Gastrocnemius medialis (tissue), 4 donors: Measurements from ENCODE around the gene EPHA5. TPM values are rescaled to one million over a fixed set of nuclear protein-coding genes. Genes with fewer than 3 reads are reported as not detected.

Experiments
- ATAC-seq, 2 donors: fragments of 150-250 bp; one replicate each; pipeline ENCODE4 v1.9.1; 2016
- DNase-seq, 2 donors: peaks; one replicate each; pipeline ENCODE4 v3.0.0-alpha.2; 2019
- H3K27ac ChIP-seq, 4 donors: fragments of 200-600 bp; sonication (generic); 1 replicate in 1 of 4; 2 replicates in 3 of 4; pipeline ENCODE4 v1.5.1; 2016 to 2018; ENCODE audit warnings: mild to moderate bottlenecking in 2 of 4, moderate library complexity in 1 of 4
- H3K27me3 ChIP-seq, 3 donors: fragments of 200-600 bp; sonication (generic) in 2 of 3; 1 replicate in 1 of 3; 2 replicates in 2 of 3; pipeline versions ENCODE4 v1.5.1 to v1.6.0; 2016 to 2019; ENCODE audit warnings: mild to moderate bottlenecking in 1 of 3, moderate library complexity in 1 of 3
- H3K36me3 ChIP-seq, 2 donors: fragments of 200-600 bp; sonication (generic) in 1 of 2; one replicate each; pipeline ENCODE4 v1.5.1; 2017 to 2018
- H3K4me1 ChIP-seq, 2 donors: fragments of 200-600 bp; sonication (generic) in 1 of 2; one replicate each; pipeline ENCODE4 v1.5.1; 2016 to 2017; ENCODE audit warnings: mild to moderate bottlenecking in 2 of 2
- H3K4me3 ChIP-seq, 4 donors: fragments of 200-600 bp; sonication (generic) in 3 of 4; 1 replicate in 1 of 4; 2 replicates in 3 of 4; pipeline ENCODE4 v1.5.1; 2016 to 2019; ENCODE audit warnings: mild to moderate bottlenecking in 2 of 4
- H3K9me3 ChIP-seq, 3 donors: fragments of 200-600 bp; sonication (generic) in 2 of 3; 1 replicate in 1 of 3; 2 replicates in 2 of 3; pipeline ENCODE4 v1.5.1; 2016 to 2019
- POLR2A ChIP-seq, 2 donors: fragments of 450-650 bp; IDR thresholded peaks; one replicate each; pipeline ENCODE4 v1.6.1; 2017; ENCODE audit warnings: antibody characterized with exemption in 2 of 2, mild to moderate bottlenecking in 2 of 2, moderate library complexity in 2 of 2
- in situ Hi-C, 4 donors: fragments of 200-750 bp; cut with MboI; loops; one replicate each; pipeline versions ENCODE4 v1.15.0 to v1.8.0; 2017; ENCODE audit warnings: low sequenced_read_pairs in 4 of 4
- intact Hi-C: fragments of 100-400 bp; cut with DNase I; formaldehyde crosslinking; loops from one replicate; pipeline ENCODE4 v1.15.1; 2023; ENCODE audit warnings: low total_unique reads
- total RNA-seq, 4 donors: library from RNA; depleted of rRNA; stranded (reverse); fragments of >200 nt; gene quantifications; one replicate each; pipeline versions ENCODE4 v1.1.0 to v1.2.3, GENCODE V29; 2016
- TF ChIP-seq, protein P1 (sequence below), 5 experiments: fragments of 450-650 bp in 3 of 5; fragments of 200-600 bp in 2 of 5; sonication (generic) in 2 of 5; IDR thresholded peaks in 4 of 5; conservative IDR thresholded peaks in 1 of 5; 1 replicate in 4 of 5; 2 replicates in 1 of 5; pipeline ENCODE4 v1.5.1; 2016 to 2019; ENCODE audit warnings: antibody characterized with exemption in 5 of 5, mild to moderate bottlenecking in 3 of 5, moderate library complexity in 3 of 5

The EPHA5 gene
- total RNA-seq, 4 donors from 2014 or later, result not detected

DNA sequence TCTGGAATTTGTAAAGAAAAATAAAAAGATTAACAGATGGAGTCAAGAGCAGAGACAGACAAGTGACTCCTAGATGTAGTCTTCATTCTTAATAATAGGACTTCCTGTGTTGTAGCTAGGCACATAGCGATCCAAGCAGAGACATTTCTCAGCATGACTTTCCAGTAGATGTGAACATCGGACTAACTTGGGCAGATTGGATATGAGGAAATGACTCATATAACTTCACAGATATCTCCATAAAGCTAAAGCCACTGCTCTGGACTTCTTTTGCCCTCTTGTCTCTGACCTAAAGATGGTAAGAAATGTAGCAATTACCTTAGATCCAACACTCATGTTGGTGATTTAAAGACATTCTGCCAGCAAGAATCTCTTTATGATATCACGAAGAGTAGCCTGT is 131.7 kb downstream of the EPHA5 start:
- intact Hi-C loops, result no loop called here
- no peaks in the 10 kb centered on the region for H3K4me1 ChIP-seq
- no peak overlapping the region for H3K27ac ChIP-seq
- H3K9me3 ChIP-seq, result no peaks in the 10 kb centered on the region
- no peak for TF ChIP-seq POLR2A (IDR thresholded peaks at IDR 0.05)
- TF ChIP-seq, protein P1, sequence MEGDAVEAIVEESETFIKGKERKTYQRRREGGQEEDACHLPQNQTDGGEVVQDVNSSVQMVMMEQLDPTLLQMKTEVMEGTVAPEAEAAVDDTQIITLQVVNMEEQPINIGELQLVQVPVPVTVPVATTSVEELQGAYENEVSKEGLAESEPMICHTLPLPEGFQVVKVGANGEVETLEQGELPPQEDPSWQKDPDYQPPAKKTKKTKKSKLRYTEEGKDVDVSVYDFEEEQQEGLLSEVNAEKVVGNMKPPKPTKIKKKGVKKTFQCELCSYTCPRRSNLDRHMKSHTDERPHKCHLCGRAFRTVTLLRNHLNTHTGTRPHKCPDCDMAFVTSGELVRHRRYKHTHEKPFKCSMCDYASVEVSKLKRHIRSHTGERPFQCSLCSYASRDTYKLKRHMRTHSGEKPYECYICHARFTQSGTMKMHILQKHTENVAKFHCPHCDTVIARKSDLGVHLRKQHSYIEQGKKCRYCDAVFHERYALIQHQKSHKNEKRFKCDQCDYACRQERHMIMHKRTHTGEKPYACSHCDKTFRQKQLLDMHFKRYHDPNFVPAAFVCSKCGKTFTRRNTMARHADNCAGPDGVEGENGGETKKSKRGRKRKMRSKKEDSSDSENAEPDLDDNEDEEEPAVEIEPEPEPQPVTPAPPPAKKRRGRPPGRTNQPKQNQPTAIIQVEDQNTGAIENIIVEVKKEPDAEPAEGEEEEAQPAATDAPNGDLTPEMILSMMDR (IDR thresholded peaks at IDR 0.05 in 4 of 5, conservative IDR thresholded peaks at IDR 0.05 in 1 of 5), result no peak
- in situ Hi-C loops, result no loop called here
- DNase-seq (no peak), ATAC-seq (no peak)
- H3K4me3 ChIP-seq, result no peak overlapping the region
- H3K36me3 ChIP-seq, result no peaks in the 10 kb centered on the region
- H3K27me3 ChIP-seq, result no peaks in the 10 kb centered on the region

DNA sequence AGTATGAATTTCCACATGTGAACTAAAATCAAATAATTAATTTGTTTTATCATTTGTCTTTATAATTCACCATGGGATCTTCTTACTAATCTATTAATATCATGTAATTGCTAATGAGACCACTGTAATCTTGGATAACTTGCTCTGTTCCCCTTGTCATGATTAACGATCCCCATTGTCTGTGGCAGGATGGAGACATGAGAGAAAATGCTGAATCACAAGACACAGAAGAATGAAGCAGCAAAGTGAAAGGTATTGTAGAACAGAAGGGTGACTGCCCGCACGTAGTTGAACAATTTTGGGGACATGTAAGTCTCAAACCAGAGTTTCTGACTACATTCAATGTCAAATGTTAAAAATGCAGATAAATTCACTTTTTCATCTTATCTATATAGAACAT is 135.2 kb downstream of the EPHA5 start:
- Histone ChIP-seq H3K9me3 (no peaks in the 10 kb centered on the region), H3K4me3 (no peak overlapping the region), H3K27me3 (no peaks in the 10 kb centered on the region), H3K36me3 (no peaks in the 10 kb centered on the region), H3K4me1 (no peaks in the 10 kb centered on the region), H3K27ac (no peak overlapping the region)
- TF ChIP-seq, protein P1 (IDR thresholded peaks at IDR 0.05 in 4 of 5, conservative IDR thresholded peaks at IDR 0.05 in 1 of 5), result no peak
- no peak for TF ChIP-seq POLR2A (IDR thresholded peaks at IDR 0.05)
- ATAC-seq (no peak), DNase-seq (no peak)
- intact Hi-C loops, result no loop called here
- in situ Hi-C loops, result no loop called here

DNA sequence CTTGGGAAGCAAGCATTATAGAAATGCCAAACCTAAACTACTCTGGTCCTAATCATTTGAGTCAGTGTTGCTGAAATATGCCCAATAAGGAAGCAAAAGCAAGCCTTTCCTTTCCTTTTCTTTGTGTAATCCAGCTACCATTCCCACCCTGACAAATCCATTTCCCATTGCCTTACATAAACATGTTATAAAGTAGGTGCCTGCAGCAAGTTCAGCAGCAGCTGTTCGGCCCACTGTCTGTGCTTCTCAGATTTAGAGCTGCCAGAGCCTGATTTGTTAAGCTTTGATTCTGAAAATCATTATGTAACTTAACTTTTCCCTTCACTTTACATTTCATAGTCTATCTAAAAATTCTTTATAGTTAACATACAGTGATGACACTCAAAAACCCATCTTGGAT is 148.6 kb downstream of the EPHA5 start:
- H3K4me3 ChIP-seq, result no peak overlapping the region
- ATAC-seq, result no peak
- no peak for DNase-seq
- intact Hi-C loops, result no loop called here
- no peak for TF ChIP-seq POLR2A (IDR thresholded peaks at IDR 0.05)
- TF ChIP-seq, protein P1 (IDR thresholded peaks at IDR 0.05 in 4 of 5, conservative IDR thresholded peaks at IDR 0.05 in 1 of 5), result no peak
- in situ Hi-C loops, result no loop called here
- no peaks in the 10 kb centered on the region for H3K36me3 ChIP-seq
- no peaks in the 10 kb centered on the region for H3K9me3 ChIP-seq
- H3K27me3 ChIP-seq, result no peaks in the 10 kb centered on the region
- H3K4me1 ChIP-seq, result no peaks in the 10 kb centered on the region
- no peak overlapping the region for H3K27ac ChIP-seq

DNA sequence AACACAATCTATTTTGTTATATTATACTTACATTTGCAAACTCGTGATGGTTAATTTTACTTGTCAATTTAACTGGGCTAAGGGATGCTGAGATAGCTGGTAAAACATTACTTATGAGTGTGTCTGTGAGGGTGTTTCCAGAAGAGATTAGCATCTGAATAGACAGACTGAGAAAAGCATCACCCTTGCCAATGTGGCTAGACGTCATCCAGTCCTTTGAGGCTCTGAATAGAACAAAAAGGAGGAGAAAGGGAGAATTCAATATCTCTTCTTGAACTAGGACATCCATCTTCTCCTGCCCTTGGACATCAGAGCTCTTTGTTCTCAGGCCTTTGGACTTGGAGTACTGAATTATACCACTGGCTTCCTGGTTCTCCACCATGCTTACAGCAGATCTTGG is 154.6 kb downstream of the EPHA5 start:
- ATAC-seq (no peak), DNase-seq (no peak)
- TF ChIP-seq, protein P1 (IDR thresholded peaks at IDR 0.05 in 4 of 5, conservative IDR thresholded peaks at IDR 0.05 in 1 of 5), result no peak
- TF ChIP-seq POLR2A (IDR thresholded peaks at IDR 0.05), result no peak
- no peaks in the 10 kb centered on the region for H3K27me3 ChIP-seq
- H3K27ac ChIP-seq, result no peak overlapping the region
- in situ Hi-C loops (no loop called here), intact Hi-C loops (no loop called here)
- no peaks in the 10 kb centered on the region for H3K36me3 ChIP-seq
- no peak overlapping the region for H3K4me3 ChIP-seq
- no peaks in the 10 kb centered on the region for H3K9me3 ChIP-seq
- no peaks in the 10 kb centered on the region for H3K4me1 ChIP-seq

DNA sequence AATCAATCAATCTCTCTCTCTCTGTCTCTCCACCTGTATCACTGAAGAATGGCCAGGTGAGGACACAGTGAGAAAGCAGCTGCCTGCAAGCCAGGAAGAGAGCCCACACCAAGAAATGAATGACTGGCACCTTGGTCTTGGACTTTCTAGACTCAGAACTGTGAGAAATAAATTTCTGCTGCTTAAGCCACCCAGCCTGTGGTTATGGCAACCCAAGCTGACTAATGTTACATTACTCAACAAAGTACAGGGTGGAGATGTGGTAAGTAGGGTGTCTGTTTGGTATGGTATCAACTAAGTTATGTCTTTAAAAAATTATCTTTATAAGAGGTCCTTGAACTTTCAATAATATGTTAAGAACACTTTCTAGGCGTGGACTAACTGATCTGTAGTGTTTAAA is 159.3 kb downstream of the EPHA5 start:
- intact Hi-C loops, result no loop called here
- H3K4me1 ChIP-seq, result no peaks in the 10 kb centered on the region
- H3K9me3 ChIP-seq, result no peaks in the 10 kb centered on the region
- TF ChIP-seq POLR2A (IDR thresholded peaks at IDR 0.05), result no peak
- H3K4me3 ChIP-seq, result no peak overlapping the region
- DNase-seq, result no peak
- in situ Hi-C loops, result no loop called here
- H3K27me3 ChIP-seq, result no peaks in the 10 kb centered on the region
- no peak overlapping the region for H3K27ac ChIP-seq
- no peak for ATAC-seq
- no peaks in the 10 kb centered on the region for H3K36me3 ChIP-seq
